ENCODE measurements around the gene YY1AP1.
A peak's percentile ranks its signal among the peaks of the same experiment; 100 is the strongest.

DNA sequence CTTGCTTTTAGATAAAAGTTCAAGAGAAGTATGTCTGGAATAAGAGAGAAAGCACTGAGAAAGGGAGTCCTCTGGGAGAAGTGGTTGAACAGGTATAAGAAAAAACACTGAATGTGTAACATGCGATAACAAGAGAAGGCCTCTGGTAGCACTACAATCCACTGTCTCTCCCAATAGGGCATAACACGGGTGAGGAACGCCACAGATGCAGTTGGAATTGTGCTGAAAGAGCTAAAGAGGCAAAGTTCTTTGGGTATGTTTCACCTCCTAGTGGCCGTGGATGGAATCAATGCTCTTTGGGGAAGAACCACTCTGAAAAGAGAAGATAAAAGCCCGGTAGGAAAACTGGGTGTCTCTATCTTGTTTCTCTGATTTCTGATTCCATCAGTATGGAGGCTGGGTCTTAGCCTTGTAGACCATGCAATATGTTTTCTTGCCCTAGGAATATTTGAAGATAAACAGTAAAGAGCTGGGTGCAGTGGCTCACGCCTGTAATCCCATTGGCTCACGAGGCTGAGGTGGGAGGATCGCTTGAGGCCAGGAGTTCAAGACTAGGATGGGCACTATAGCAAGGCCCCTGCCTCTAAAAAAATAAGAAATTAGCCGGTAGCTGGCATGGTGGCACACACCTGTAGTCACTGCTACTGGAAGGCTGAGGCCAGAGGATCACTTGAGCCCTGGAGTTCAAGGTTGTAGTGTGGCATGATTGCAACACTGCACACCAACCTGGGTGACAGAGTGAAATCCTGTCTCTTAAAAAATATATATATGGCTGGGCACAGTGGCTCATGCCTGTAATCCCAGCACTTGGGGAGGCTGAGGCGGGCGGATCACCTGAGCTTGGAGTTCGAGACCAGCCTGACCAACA, 40.7 kb upstream of the YY1AP1 start:
- TF ChIP-seq EZH2 (IDR thresholded peaks at IDR 0.05; ENCODE audit: low read depth): no peak
- TF ChIP-seq, protein P1, sequence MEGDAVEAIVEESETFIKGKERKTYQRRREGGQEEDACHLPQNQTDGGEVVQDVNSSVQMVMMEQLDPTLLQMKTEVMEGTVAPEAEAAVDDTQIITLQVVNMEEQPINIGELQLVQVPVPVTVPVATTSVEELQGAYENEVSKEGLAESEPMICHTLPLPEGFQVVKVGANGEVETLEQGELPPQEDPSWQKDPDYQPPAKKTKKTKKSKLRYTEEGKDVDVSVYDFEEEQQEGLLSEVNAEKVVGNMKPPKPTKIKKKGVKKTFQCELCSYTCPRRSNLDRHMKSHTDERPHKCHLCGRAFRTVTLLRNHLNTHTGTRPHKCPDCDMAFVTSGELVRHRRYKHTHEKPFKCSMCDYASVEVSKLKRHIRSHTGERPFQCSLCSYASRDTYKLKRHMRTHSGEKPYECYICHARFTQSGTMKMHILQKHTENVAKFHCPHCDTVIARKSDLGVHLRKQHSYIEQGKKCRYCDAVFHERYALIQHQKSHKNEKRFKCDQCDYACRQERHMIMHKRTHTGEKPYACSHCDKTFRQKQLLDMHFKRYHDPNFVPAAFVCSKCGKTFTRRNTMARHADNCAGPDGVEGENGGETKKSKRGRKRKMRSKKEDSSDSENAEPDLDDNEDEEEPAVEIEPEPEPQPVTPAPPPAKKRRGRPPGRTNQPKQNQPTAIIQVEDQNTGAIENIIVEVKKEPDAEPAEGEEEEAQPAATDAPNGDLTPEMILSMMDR (conservative IDR thresholded peaks at IDR 0.05): peak; percentile 71

All from PC-9 (cell line).